T-helper 22 cell (primary cell): Measurements from ENCODE around the gene NNMT.
"Not testable (repeated sequence)": the region's sequence is repeated elsewhere in the genome, so short reads cannot be mapped to it uniquely, and the experiment has no call there.

ENCODE experiments used
- DNase-seq: peaks from one replicate; pipeline ENCODE4 v3.0.0-alpha.2; 2020; ENCODE audit warnings: low read depth

NNMT gene

GRCh38 chr11:114310095-114310494, 13.9 kb downstream of the NNMT start:
- DNase-seq: no peak

- no peak for DNase-seq
Observed at GRCh38 chr11:114311946-114312345, 15.7 kb downstream of the NNMT start.

- DNase-seq: no peak
Observed at GRCh38 chr11:114314096-114314495, 17.9 kb downstream of the NNMT start.

GRCh38 chr11:114315749-114316368, 19.7 kb downstream of the NNMT start:
- no peak for DNase-seq

GRCh38 chr11:114316980-114317786, 21.0 kb downstream of the NNMT start:
- DNase-seq: no peak

- DNase-seq: no peak
Observed at GRCh38 chr11:114317787-114318137, 21.6 kb downstream of the NNMT start.

- DNase-seq: no peak
Observed at GRCh38 chr11:114318361-114318760, 22.2 kb downstream of the NNMT start.

GRCh38 chr11:114319716-114320328, 23.6 kb downstream of the NNMT start:
- DNase-seq: no peak

GRCh38 chr11:114321621-114322257, 25.5 kb downstream of the NNMT start:
- DNase-seq: no peak

- DNase-seq: no peak
Observed at GRCh38 chr11:114322934-114323333, 26.7 kb downstream of the NNMT start.

- no peak for DNase-seq
Observed at GRCh38 chr11:114326151-114326550, 30.0 kb downstream of the NNMT start.

- DNase-seq: no peak
Observed at GRCh38 chr11:114326776-114327175, 30.6 kb downstream of the NNMT start.

GRCh38 chr11:114330373-114330772, 34.2 kb downstream of the NNMT start:
- DNase-seq: no peak

- DNase-seq: no peak
Observed at GRCh38 chr11:114340311-114341131, 44.3 kb downstream of the NNMT start.

- DNase-seq: not testable (repeated sequence)
Observed at GRCh38 chr11:114341667-114342066, 45.5 kb downstream of the NNMT start.

GRCh38 chr11:114342476-114342875, 46.3 kb downstream of the NNMT start:
- DNase-seq: no peak

GRCh38 chr11:114343020-114343419, 46.8 kb downstream of the NNMT start:
- DNase-seq: no peak

GRCh38 chr11:114343493-114343892, 47.3 kb downstream of the NNMT start:
- DNase-seq: no peak

GRCh38 chr11:114344494-114344893, 48.3 kb downstream of the NNMT start:
- no peak for DNase-seq

- no peak for DNase-seq
Observed at GRCh38 chr11:114345575-114346222, 49.5 kb downstream of the NNMT start.

GRCh38 chr11:114346709-114347141, 50.5 kb downstream of the NNMT start:
- DNase-seq: no peak
